ENCODE measurements around the gene RNU5B-1.

GRCh38 chr15:65254758-65255157, 49.7 kb upstream of the RNU5B-1 start:
- TF ChIP-seq CTCF (IDR thresholded peaks at IDR 0.05) (no peak), EP300 (IDR thresholded peaks at IDR 0.05) (no peak)
